ENCODE results near the gene SPAG9.

SPAG9 gene

DNA sequence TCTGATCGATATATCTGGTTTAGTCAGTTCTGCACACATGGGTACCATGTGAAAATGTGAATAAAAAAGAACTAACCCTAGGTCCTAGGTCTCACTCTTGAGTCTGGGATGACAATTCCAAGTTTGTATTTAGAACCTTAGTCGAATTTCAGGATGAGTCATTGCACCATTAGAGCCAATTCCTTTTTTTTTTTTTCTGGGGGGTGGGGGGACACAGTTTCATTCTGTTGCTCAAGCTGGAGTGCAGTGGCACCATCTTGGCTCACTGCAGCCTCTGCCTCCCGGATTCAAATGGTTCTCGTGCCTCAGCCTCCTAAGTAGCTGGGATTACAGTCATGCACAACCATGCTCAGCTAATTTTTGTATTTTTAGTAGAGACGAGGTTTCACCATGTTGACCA is 41.6 kb downstream of the SPAG9 start:
- no peak overlapping the region for H4K91ac ChIP-seq (ENCODE audit: low read depth, low read length, poor library complexity)
- H3K4me3 ChIP-seq (ENCODE audit: low read length in 2 of 2) = no peak overlapping the region
- H4K8ac ChIP-seq (ENCODE audit: low read depth, low read length) = no peak overlapping the region
- no peak overlapping the region for H3K14ac ChIP-seq (ENCODE audit: low read length)
- H3K4ac ChIP-seq (ENCODE audit: low read length) = no peak overlapping the region
- no peak overlapping the region for H3K4me2 ChIP-seq (ENCODE audit: insufficient read depth, low read length, poor library complexity, severe bottlenecking)
- H2AFZ ChIP-seq (ENCODE audit: low read length) = no peak overlapping the region
- H2BK5ac ChIP-seq (ENCODE audit: low read length) = no peak overlapping the region
- H3K36me3 ChIP-seq (replicated peaks in 1 of 2; ENCODE audit: control insufficient read depth in 2 of 2, insufficient read depth in 2 of 2, low read length in 2 of 2) = peaks cover 8 to 46% of the 10 kb centered on the region in 2 donors
- H2AK5ac ChIP-seq (ENCODE audit: low read depth, low read length) = no peak overlapping the region
- no peak overlapping the region for H2BK12ac ChIP-seq (ENCODE audit: low read length)
- no peak for DNase-seq (ENCODE audit: low spot score)
- WGBS, 2 donors (ENCODE audit: extremely low coverage in 2 of 2, insufficient read length in 2 of 2, insufficient replicate concordance in 1 of 2) = no CpG with 5 or more reads among the region's 5 CpGs
- no peak overlapping the region for H3K27ac ChIP-seq (replicated peaks; ENCODE audit: low read length)
- H2BK120ac ChIP-seq (ENCODE audit: low read depth, low read length) = no peak overlapping the region
- no peak overlapping the region for H3K18ac ChIP-seq (ENCODE audit: low read length)
- no peaks in the 10 kb centered on the region for H3K4me1 ChIP-seq (ENCODE audit: control insufficient read depth in 2 of 2, insufficient read depth in 1 of 2, low read depth in 1 of 2, low read length in 2 of 2)
- H2BK15ac ChIP-seq (ENCODE audit: low read length) = no peak overlapping the region
- H3K9ac ChIP-seq (ENCODE audit: low read depth, low read length, poor library complexity) = no peak overlapping the region
- H3K27me3 ChIP-seq (ENCODE audit: control insufficient read depth in 3 of 3, insufficient read depth in 3 of 3, low read depth in 1 of 3, low read length in 3 of 3) = no peaks in the 10 kb centered on the region
- no peaks in the 10 kb centered on the region for H3K9me3 ChIP-seq (replicated peaks in 1 of 2; ENCODE audit: control insufficient read depth in 2 of 2, insufficient read depth in 1 of 2, low read depth in 1 of 2, low read length in 2 of 2)
- no peaks in the 10 kb centered on the region for H3K79me1 ChIP-seq (ENCODE audit: low read depth, low read length)
- no peak overlapping the region for H3K23ac ChIP-seq (ENCODE audit: low read depth, low read length, poor library complexity)

DNA sequence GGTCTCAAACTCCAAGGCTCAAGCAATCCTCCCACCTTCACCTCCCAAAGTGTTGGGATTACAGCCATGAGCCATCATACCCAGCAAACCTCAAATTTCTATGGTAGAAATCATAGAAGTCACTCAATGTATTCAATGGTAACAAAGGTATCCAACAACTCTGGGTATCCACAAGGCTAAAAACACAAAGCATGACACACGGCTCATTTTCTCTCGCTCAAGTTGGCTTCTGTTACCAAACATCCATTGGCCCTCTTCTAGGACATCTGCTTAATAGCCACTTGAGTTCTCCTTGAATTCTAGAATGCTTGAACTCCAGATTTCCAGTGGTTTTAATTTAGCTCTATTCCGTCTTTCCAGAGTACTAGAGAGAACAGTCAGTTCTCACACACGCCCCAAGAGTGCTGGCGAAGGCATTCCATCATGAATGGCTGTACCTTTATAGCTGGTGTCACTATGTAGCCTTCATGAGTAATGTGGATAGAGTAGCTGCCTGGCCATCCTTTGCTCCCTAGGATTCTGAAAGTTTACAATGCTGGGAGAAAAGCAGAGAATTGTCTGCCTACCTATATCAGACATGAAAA is 42.6 kb downstream of the SPAG9 start:
- peaks cover 8 to 48% of the 10 kb centered on the region in 2 donors for H3K36me3 ChIP-seq (replicated peaks in 1 of 2; ENCODE audit: control insufficient read depth in 2 of 2, insufficient read depth in 2 of 2, low read length in 2 of 2)
- no peak overlapping the region for H3K4ac ChIP-seq (ENCODE audit: low read length)
- H2AK5ac ChIP-seq (ENCODE audit: low read depth, low read length) = no peak overlapping the region
- H3K79me1 ChIP-seq (ENCODE audit: low read depth, low read length) = no peaks in the 10 kb centered on the region
- H3K9ac ChIP-seq (ENCODE audit: low read depth, low read length, poor library complexity) = no peak overlapping the region
- no peak overlapping the region for H2BK15ac ChIP-seq (ENCODE audit: low read length)
- no peak overlapping the region for H3K27ac ChIP-seq (replicated peaks; ENCODE audit: low read length)
- H4K8ac ChIP-seq (ENCODE audit: low read depth, low read length) = no peak overlapping the region
- H3K23ac ChIP-seq (ENCODE audit: low read depth, low read length, poor library complexity) = no peak overlapping the region
- DNase-seq (ENCODE audit: low spot score) = no peak
- no peak overlapping the region for H2AFZ ChIP-seq (ENCODE audit: low read length)
- no peak overlapping the region for H3K18ac ChIP-seq (ENCODE audit: low read length)
- no peak overlapping the region for H3K4me3 ChIP-seq (ENCODE audit: low read length in 2 of 2)
- WGBS, 2 donors (ENCODE audit: extremely low coverage in 2 of 2, insufficient read length in 2 of 2, insufficient replicate concordance in 1 of 2) = no CpG with 5 or more reads among the region's 5 CpGs
- H4K91ac ChIP-seq (ENCODE audit: low read depth, low read length, poor library complexity) = no peak overlapping the region
- no peak overlapping the region for H3K4me2 ChIP-seq (ENCODE audit: insufficient read depth, low read length, poor library complexity, severe bottlenecking)
- no peak overlapping the region for H3K14ac ChIP-seq (ENCODE audit: low read length)
- H2BK12ac ChIP-seq (ENCODE audit: low read length) = no peak overlapping the region
- no peak overlapping the region for H2BK5ac ChIP-seq (ENCODE audit: low read length)
- no peak overlapping the region for H2BK120ac ChIP-seq (ENCODE audit: low read depth, low read length)
- no peaks in the 10 kb centered on the region for H3K9me3 ChIP-seq (replicated peaks in 1 of 2; ENCODE audit: control insufficient read depth in 2 of 2, insufficient read depth in 1 of 2, low read depth in 1 of 2, low read length in 2 of 2)
- H3K27me3 ChIP-seq (ENCODE audit: control insufficient read depth in 3 of 3, insufficient read depth in 3 of 3, low read depth in 1 of 3, low read length in 3 of 3) = no peaks in the 10 kb centered on the region
- no peaks in the 10 kb centered on the region for H3K4me1 ChIP-seq (ENCODE audit: control insufficient read depth in 2 of 2, insufficient read depth in 1 of 2, low read depth in 1 of 2, low read length in 2 of 2)

DNA sequence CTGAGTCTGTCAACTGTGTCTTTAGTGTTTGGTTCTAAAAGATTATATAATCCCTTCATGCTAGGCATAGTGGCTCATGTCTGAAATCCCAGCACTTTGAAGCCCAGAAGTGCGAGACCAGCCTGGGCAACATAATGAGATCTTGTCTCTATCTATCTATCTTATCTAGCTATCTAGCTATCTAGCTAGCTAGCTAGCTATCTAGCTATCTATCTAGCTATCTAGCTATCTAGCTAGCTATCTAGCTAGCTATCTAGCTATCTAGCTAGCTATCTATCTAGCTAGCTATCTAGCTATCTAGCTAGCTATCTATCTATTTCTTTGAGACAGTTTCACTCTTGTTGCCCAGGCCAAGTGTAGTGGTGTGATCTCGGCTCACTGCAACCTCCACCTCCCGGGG is 43.8 kb downstream of the SPAG9 start:
- Histone ChIP-seq H2BK15ac (ENCODE audit: low read length) (no peak overlapping the region), H3K4me2 (ENCODE audit: insufficient read depth, low read length, poor library complexity, severe bottlenecking) (no peak overlapping the region), H2AK5ac (ENCODE audit: low read depth, low read length) (no peak overlapping the region), H3K18ac (ENCODE audit: low read length) (no peak overlapping the region), H3K23ac (ENCODE audit: low read depth, low read length, poor library complexity) (no peak overlapping the region), H3K79me1 (ENCODE audit: low read depth, low read length) (no peaks in the 10 kb centered on the region), H3K9me3 (replicated peaks in 1 of 2; ENCODE audit: control insufficient read depth in 2 of 2, insufficient read depth in 1 of 2, low read depth in 1 of 2, low read length in 2 of 2) (no peaks in the 10 kb centered on the region), H3K36me3 (replicated peaks in 1 of 2; ENCODE audit: control insufficient read depth in 2 of 2, insufficient read depth in 2 of 2, low read length in 2 of 2) (peaks cover 8 to 48% of the 10 kb centered on the region in 2 donors), H2BK5ac (ENCODE audit: low read length) (no peak overlapping the region), H4K8ac (ENCODE audit: low read depth, low read length) (no peak overlapping the region), H2AFZ (ENCODE audit: low read length) (no peak overlapping the region), H3K9ac (ENCODE audit: low read depth, low read length, poor library complexity) (no peak overlapping the region), H3K4ac (ENCODE audit: low read length) (no peak overlapping the region), H3K27ac (replicated peaks; ENCODE audit: low read length) (no peak overlapping the region), H3K14ac (ENCODE audit: low read length) (no peak overlapping the region), H4K91ac (ENCODE audit: low read depth, low read length, poor library complexity) (no peak overlapping the region), H3K4me3 (ENCODE audit: low read length in 2 of 2) (no peak overlapping the region), H3K27me3 (ENCODE audit: control insufficient read depth in 3 of 3, insufficient read depth in 3 of 3, low read depth in 1 of 3, low read length in 3 of 3) (no peaks in the 10 kb centered on the region), H2BK12ac (ENCODE audit: low read length) (no peak overlapping the region), H2BK120ac (ENCODE audit: low read depth, low read length) (no peak overlapping the region), H3K4me1 (ENCODE audit: control insufficient read depth in 2 of 2, insufficient read depth in 1 of 2, low read depth in 1 of 2, low read length in 2 of 2) (no peaks in the 10 kb centered on the region)
- DNase-seq (ENCODE audit: low spot score) = no peak
- WGBS, 2 donors (ENCODE audit: extremely low coverage in 2 of 2, insufficient read length in 2 of 2, insufficient replicate concordance in 1 of 2) = no CpG with 5 or more reads among the region's 3 CpGs

DNA sequence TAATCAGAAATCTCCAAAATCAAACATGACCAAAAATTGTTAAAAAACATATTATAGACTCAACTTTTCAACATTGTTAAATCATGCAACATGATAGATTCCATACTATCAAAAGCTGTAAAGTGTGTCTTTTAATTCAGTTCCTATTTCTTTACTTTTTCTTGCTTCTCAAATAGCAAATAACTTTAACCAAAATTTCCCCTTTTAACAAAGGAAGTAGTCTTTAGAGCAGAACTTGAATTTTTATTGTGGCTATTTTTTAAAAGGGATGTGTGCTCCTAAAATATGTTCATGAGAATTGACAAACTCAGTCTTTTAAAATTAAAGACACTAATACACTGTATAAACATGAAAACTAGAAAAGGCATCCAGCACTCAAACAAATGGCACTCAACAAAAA is 49.1 kb downstream of the SPAG9 start:
- no peak overlapping the region for H3K18ac ChIP-seq (ENCODE audit: low read length)
- H4K8ac ChIP-seq (ENCODE audit: low read depth, low read length) = no peak overlapping the region
- no peak overlapping the region for H2AFZ ChIP-seq (ENCODE audit: low read length)

More for the DNA sequence above, 49.1 kb downstream of the SPAG9 start:
- H3K4me2 ChIP-seq (ENCODE audit: insufficient read depth, low read length, poor library complexity, severe bottlenecking) = no peak overlapping the region
- peaks cover 2% of the 10 kb centered on the region for H3K79me1 ChIP-seq (ENCODE audit: low read depth, low read length)
- no peak for DNase-seq (ENCODE audit: low spot score)
- H3K4me3 ChIP-seq (ENCODE audit: low read length in 2 of 2) = no peak overlapping the region
- H3K4ac ChIP-seq (ENCODE audit: low read length) = no peak overlapping the region
- H3K14ac ChIP-seq (ENCODE audit: low read length) = no peak overlapping the region
- H3K23ac ChIP-seq (ENCODE audit: low read depth, low read length, poor library complexity) = no peak overlapping the region
- H2AK5ac ChIP-seq (ENCODE audit: low read depth, low read length) = no peak overlapping the region
- no peaks in the 10 kb centered on the region for H3K9me3 ChIP-seq (replicated peaks in 1 of 2; ENCODE audit: control insufficient read depth in 2 of 2, insufficient read depth in 1 of 2, low read depth in 1 of 2, low read length in 2 of 2)
- H4K91ac ChIP-seq (ENCODE audit: low read depth, low read length, poor library complexity) = no peak overlapping the region
- H3K4me1 ChIP-seq (ENCODE audit: control insufficient read depth in 2 of 2, insufficient read depth in 1 of 2, low read depth in 1 of 2, low read length in 2 of 2) = no peaks in the 10 kb centered on the region
- peaks cover 0 to 13% of the 10 kb centered on the region in 2 donors for H3K36me3 ChIP-seq (replicated peaks in 1 of 2; ENCODE audit: control insufficient read depth in 2 of 2, insufficient read depth in 2 of 2, low read length in 2 of 2)
- H2BK120ac ChIP-seq (ENCODE audit: low read depth, low read length) = no peak overlapping the region
- no peak overlapping the region for H2BK15ac ChIP-seq (ENCODE audit: low read length)
- no peak overlapping the region for H2BK12ac ChIP-seq (ENCODE audit: low read length)
- no peak overlapping the region for H3K9ac ChIP-seq (ENCODE audit: low read depth, low read length, poor library complexity)
- no peaks in the 10 kb centered on the region for H3K27me3 ChIP-seq (ENCODE audit: control insufficient read depth in 3 of 3, insufficient read depth in 3 of 3, low read depth in 1 of 3, low read length in 3 of 3)
- no peak overlapping the region for H2BK5ac ChIP-seq (ENCODE audit: low read length)
- H3K27ac ChIP-seq (replicated peaks; ENCODE audit: low read length) = no peak overlapping the region
